ENCODE results near the gene RIMBP2.

- TF ChIP-seq, protein P1, sequence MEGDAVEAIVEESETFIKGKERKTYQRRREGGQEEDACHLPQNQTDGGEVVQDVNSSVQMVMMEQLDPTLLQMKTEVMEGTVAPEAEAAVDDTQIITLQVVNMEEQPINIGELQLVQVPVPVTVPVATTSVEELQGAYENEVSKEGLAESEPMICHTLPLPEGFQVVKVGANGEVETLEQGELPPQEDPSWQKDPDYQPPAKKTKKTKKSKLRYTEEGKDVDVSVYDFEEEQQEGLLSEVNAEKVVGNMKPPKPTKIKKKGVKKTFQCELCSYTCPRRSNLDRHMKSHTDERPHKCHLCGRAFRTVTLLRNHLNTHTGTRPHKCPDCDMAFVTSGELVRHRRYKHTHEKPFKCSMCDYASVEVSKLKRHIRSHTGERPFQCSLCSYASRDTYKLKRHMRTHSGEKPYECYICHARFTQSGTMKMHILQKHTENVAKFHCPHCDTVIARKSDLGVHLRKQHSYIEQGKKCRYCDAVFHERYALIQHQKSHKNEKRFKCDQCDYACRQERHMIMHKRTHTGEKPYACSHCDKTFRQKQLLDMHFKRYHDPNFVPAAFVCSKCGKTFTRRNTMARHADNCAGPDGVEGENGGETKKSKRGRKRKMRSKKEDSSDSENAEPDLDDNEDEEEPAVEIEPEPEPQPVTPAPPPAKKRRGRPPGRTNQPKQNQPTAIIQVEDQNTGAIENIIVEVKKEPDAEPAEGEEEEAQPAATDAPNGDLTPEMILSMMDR (IDR thresholded peaks at IDR 0.05; ENCODE audit: low read length): no peak
- TF ChIP-seq EZH2 (IDR thresholded peaks at IDR 0.05; ENCODE audit: borderline replicate concordance, low read length): no peak
These were observed 88.9 kb downstream of the RIMBP2 start for GRCh38 chr12:130627175-130627574.
